ENCODE results near the gene STUB1. TPM values are rescaled to one million over a fixed set of nuclear protein-coding genes. Genes with fewer than 3 reads are reported as not detected.
A peak's percentile ranks its signal among the peaks of the same experiment; 100 is the strongest.

The STUB1 gene
- total RNA-seq, 1 experiment from 2014 or later, result 111 TPM

DNA sequence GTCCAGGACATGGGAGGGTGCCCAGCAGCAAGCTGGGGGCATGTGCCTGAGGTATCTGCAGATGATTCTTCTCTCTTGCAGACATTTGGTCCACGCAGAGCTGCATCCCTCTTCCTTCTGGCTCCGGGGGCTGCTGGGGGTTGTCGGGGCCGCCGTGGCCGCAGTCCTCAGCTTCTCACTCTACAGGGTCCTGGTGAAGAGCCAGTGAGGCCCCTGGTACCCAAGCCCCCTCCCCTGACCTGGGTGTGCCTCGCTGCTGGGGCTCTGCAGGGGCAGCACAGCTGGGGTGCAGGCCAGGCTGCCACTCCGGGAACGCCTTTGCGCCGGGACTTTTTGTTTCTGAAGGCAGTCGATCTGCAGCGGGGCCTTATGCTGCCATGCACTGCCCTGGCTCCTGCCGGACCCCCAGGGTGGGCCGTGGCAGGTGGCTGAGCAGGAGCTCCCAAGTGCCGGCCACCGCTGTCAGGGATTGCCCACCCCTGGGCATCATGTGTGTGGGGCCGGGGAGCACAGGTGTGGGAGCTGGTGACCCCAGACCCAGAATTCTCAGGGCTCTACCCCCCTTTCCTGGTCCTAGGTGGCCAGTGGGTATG lies 6.7 kb upstream of the STUB1 start:
- Histone ChIP-seq H3K9me2 (ENCODE audit: insufficient read depth) (no peaks in the 10 kb centered on the region), H4K20me1 (ENCODE audit: insufficient read depth) (no peaks in the 10 kb centered on the region), H3K4me1 (ENCODE audit: control insufficient read depth in 1 of 2, insufficient read depth in 2 of 2, low read length in 2 of 2) (peaks cover 0 to 5% of the 10 kb centered on the region in 2 experiments; a peak in 1 of 4 replicates), H3K9me3 (ENCODE audit: control insufficient read depth in 1 of 2, insufficient read depth in 1 of 2, low read depth in 1 of 2, low read length in 2 of 2) (no peaks in the 10 kb centered on the region), H3K36me3 (ENCODE audit: control insufficient read depth in 1 of 2, insufficient read depth in 2 of 2, low read length in 2 of 2) (peaks cover 0 to 4% of the 10 kb centered on the region in 2 experiments; a peak in 1 of 4 replicates), H3K4me2 (ENCODE audit: low read length) (no peak overlapping the region), H3K79me2 (ENCODE audit: insufficient read depth, low read length) (peaks cover 21% of the 10 kb centered on the region), H3K27ac (ENCODE audit: low read depth, low read length) (no peak overlapping the region), H3K9ac (ENCODE audit: low read length) (no peak overlapping the region), H3K27me3 (ENCODE audit: insufficient read depth, low read length) (no peaks in the 10 kb centered on the region), H2AFZ (ENCODE audit: low read depth, low read length, poor library complexity, severe bottlenecking) (no peak overlapping the region), H3K4me3 (replicated peaks in 1 of 2; ENCODE audit: low read depth in 1 of 2, low read length in 2 of 2) (no peak overlapping the region)
- intact Hi-C loops (cut with micrococcal nuclease), result no loop called here
- TF ChIP-seq, protein P1, sequence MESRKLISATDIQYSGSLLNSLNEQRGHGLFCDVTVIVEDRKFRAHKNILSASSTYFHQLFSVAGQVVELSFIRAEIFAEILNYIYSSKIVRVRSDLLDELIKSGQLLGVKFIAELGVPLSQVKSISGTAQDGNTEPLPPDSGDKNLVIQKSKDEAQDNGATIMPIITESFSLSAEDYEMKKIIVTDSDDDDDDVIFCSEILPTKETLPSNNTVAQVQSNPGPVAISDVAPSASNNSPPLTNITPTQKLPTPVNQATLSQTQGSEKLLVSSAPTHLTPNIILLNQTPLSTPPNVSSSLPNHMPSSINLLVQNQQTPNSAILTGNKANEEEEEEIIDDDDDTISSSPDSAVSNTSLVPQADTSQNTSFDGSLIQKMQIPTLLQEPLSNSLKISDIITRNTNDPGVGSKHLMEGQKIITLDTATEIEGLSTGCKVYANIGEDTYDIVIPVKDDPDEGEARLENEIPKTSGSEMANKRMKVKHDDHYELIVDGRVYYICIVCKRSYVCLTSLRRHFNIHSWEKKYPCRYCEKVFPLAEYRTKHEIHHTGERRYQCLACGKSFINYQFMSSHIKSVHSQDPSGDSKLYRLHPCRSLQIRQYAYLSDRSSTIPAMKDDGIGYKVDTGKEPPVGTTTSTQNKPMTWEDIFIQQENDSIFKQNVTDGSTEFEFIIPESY (IDR thresholded peaks at IDR 0.05; ENCODE audit: extremely low read depth, insufficient replicate concordance, low read length), result no peak
- TF ChIP-seq, protein P2, sequence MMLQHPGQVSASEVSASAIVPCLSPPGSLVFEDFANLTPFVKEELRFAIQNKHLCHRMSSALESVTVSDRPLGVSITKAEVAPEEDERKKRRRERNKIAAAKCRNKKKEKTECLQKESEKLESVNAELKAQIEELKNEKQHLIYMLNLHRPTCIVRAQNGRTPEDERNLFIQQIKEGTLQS (IDR thresholded peaks at IDR 0.05), result no peak
- TF ChIP-seq, protein P3, sequence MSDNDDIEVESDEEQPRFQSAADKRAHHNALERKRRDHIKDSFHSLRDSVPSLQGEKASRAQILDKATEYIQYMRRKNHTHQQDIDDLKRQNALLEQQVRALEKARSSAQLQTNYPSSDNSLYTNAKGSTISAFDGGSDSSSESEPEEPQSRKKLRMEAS (IDR thresholded peaks at IDR 0.05), result no peak
- TF ChIP-seq SIN3A (IDR thresholded peaks at IDR 0.05; ENCODE audit: low read depth), result no peak
- TF ChIP-seq SP1 (IDR thresholded peaks at IDR 0.05; ENCODE audit: low read depth), result no peak
- TF ChIP-seq ELF1 (IDR thresholded peaks at IDR 0.05; ENCODE audit: borderline replicate concordance, low read depth), result no peak
- no peak for TF ChIP-seq ZNF274 (IDR thresholded peaks at IDR 0.05; ENCODE audit: low read depth, low read length)
- no peak for TF ChIP-seq RAD21 (IDR thresholded peaks at IDR 0.05; ENCODE audit: low read depth)
- no peak for TF ChIP-seq POLR2AphosphoS5 (IDR thresholded peaks at IDR 0.05; ENCODE audit: low read depth, low read length)
- no peak for TF ChIP-seq TCF7L2 (IDR thresholded peaks at IDR 0.05; ENCODE audit: borderline replicate concordance, extremely low read depth, insufficient read depth, insufficient read length)
- no peak for TF ChIP-seq CBX3 (IDR thresholded peaks at IDR 0.05; ENCODE audit: low read depth)
- no peak for TF ChIP-seq POLR2A (IDR thresholded peaks at IDR 0.05; ENCODE audit: borderline replicate concordance, extremely low read depth, insufficient read depth, insufficient read length)
- no peak for TF ChIP-seq JUND (IDR thresholded peaks at IDR 0.05)
- no peak for TF ChIP-seq ZFX (IDR thresholded peaks at IDR 0.05)
- ChIA-PET RAD21 (ENCODE audit: low non-redundant PET in 1 of 2, low total read pairs in 2 of 2, uncharacterized antibody in 2 of 2, unreplicated experiment in 2 of 2) (no interaction called here), CTCF (no interaction called here), POLR2A (no interaction called here)
- DNase-seq (ENCODE audit: low read depth, low spot score) (no peak), ATAC-seq (no peak)
- BruUV-seq (replicated peaks), result TSS peak; percentile 21
